Endodermal cell (in vitro differentiated cells): ENCODE data around the gene LRRK1. TPM values are rescaled to one million over a fixed set of nuclear protein-coding genes. Genes with fewer than 3 reads are reported as not detected.

Experiments used
- DNase-seq: peaks from one replicate; pipeline ENCODE4 v3.0.0-alpha.2; 2017
- H3K27ac ChIP-seq: 2 replicates; pipeline ENCODE4 v1.5.1; 2013; ENCODE audit warnings: mild to moderate bottlenecking, low read depth, low read length, moderate library complexity
- H3K27me3 ChIP-seq: 2 replicates; pipeline ENCODE4 v1.6.1; 2013; ENCODE audit warnings: mild to moderate bottlenecking, low read length, moderate library complexity; ENCODE audit not compliant: insufficient read depth, control insufficient read depth, poor library complexity, severe bottlenecking
- H3K36me3 ChIP-seq: 2 replicates; pipeline ENCODE4 v1.7.0; 2013; ENCODE audit warnings: mild to moderate bottlenecking, low read length, moderate library complexity; ENCODE audit not compliant: control insufficient read depth, insufficient read depth
- H3K4me1 ChIP-seq: one replicate; pipeline ENCODE4 v1.7.0; 2013; ENCODE audit warnings: low read length; ENCODE audit not compliant: control insufficient read depth, insufficient read depth
- H3K4me3 ChIP-seq: 2 replicates; pipeline ENCODE4 v1.5.1; 2013; ENCODE audit warnings: mild to moderate bottlenecking, low read length, moderate library complexity
- H3K9ac ChIP-seq: 2 replicates; pipeline ENCODE4 v1.6.1; 2013; ENCODE audit warnings: mild to moderate bottlenecking, low read length, moderate library complexity; ENCODE audit not compliant: poor library complexity, severe bottlenecking; ENCODE audit errors: extremely low read depth
- H3K9me3 ChIP-seq: 2 replicates; pipeline ENCODE4 v1.6.1; 2013; ENCODE audit warnings: mild to moderate bottlenecking, low read length, moderate library complexity; ENCODE audit not compliant: control insufficient read depth
- H3K27ac Mint-ChIP-seq: 2 replicates; pipeline ENCODE4 v1.8.0; 2020; ENCODE audit warnings: mixed read lengths
- H3K27me3 Mint-ChIP-seq: 2 replicates; pipeline ENCODE4 v1.8.0; 2021; ENCODE audit warnings: mild to moderate bottlenecking, mixed read lengths; ENCODE audit not compliant: insufficient read depth
- H3K36me3 Mint-ChIP-seq: 2 replicates; pipeline ENCODE4 v1.8.0; 2020; ENCODE audit warnings: low read depth, mixed read lengths
- H3K4me1 Mint-ChIP-seq: 2 replicates; pipeline ENCODE4 v1.8.0; 2020; ENCODE audit warnings: mixed read lengths
- H3K4me3 Mint-ChIP-seq: 2 replicates; pipeline ENCODE4 v1.8.0; 2020; ENCODE audit warnings: mild to moderate bottlenecking, moderate library complexity, mixed read lengths
- H3K9me3 Mint-ChIP-seq: 2 replicates; pipeline ENCODE4 v1.8.0; 2020; ENCODE audit warnings: mild to moderate bottlenecking, mixed read lengths
- CTCF ChIP-seq: fragments of 200-600 bp; sonication (generic); conservative IDR thresholded peaks from 2 replicates; pipeline ENCODE4 v1.5.0; 2021; ENCODE audit warnings: antibody characterized with exemption, mild to moderate bottlenecking
- WGBS, 2 experiments: methylation state at CpG; one replicate each; pipeline versions ENCODE4 v1.1.5 to v1.1.7; 2013; ENCODE audit warnings: missing lambda C conversion rate in 2 of 2, mixed read lengths in 1 of 2; ENCODE audit not compliant: insufficient coverage in 1 of 2, insufficient read length in 1 of 2; 5-methylcytosine and 5-hydroxymethylcytosine counted together
- total RNA-seq, 2 donors: library from RNA; stranded (reverse); fragmentation: NEBNext Ultra II Directional in 1 of 2; extraction: Animal tissue kit (Norgen Biotek cat#: 25700) in 1 of 2; gene quantifications; 2 replicates in 1 of 2; 3 replicates in 1 of 2; pipeline ENCODE4 v1.2.1, GENCODE V29; 2021

LRRK1 gene
- total RNA-seq, 2 donors from 2014 or later, result 2.7 to 5.1 TPM

- Histone ChIP-seq H3K9ac (no peak overlapping the region), H3K9me3 (no peaks in the 10 kb centered on the region), H3K4me3 (no peak overlapping the region), H3K36me3 (no peaks in the 10 kb centered on the region), H3K4me1 (no peaks in the 10 kb centered on the region), H3K27ac (no peak overlapping the region), H3K27me3 (no peaks in the 10 kb centered on the region)
- Mint-ChIP-seq H3K27ac (no peak overlapping the region), H3K36me3 (no peaks in the 10 kb centered on the region), H3K4me1 (no peaks in the 10 kb centered on the region), H3K9me3 (no peaks in the 10 kb centered on the region), H3K27me3 (peaks cover 6% of the 10 kb centered on the region), H3K4me3 (no peak overlapping the region)
- no peak for TF ChIP-seq CTCF
- DNase-seq, result no peak
- WGBS, 2 experiments, result 85 to 90% methylated on average over 5 to 6 of the region's 6 CpGs
These were observed 169.1 kb downstream of the LRRK1 start for GRCh38 chr15:101088271-101088670.

GRCh38 chr15:101088788-101089578 is 169.8 kb downstream of the LRRK1 start:
- Histone ChIP-seq H3K36me3 (no peaks in the 10 kb centered on the region), H3K27ac (no peak overlapping the region), H3K9me3 (no peaks in the 10 kb centered on the region), H3K9ac (no peak overlapping the region), H3K4me3 (no peak overlapping the region), H3K27me3 (no peaks in the 10 kb centered on the region), H3K4me1 (no peaks in the 10 kb centered on the region)
- Mint-ChIP-seq H3K4me3 (peak overlapping the region; percentile 45), H3K27me3 (peaks cover 7% of the 10 kb centered on the region), H3K36me3 (no peaks in the 10 kb centered on the region), H3K9me3 (no peaks in the 10 kb centered on the region), H3K27ac (no peak overlapping the region), H3K4me1 (no peaks in the 10 kb centered on the region)
- peak; percentile 99 for TF ChIP-seq CTCF
- WGBS, 2 experiments, result 33 to 45% methylated on average over 18 to 42 of the region's 42 CpGs
- peak; percentile 92 for DNase-seq

GRCh38 chr15:101089579-101090427 is 170.6 kb downstream of the LRRK1 start:
- H3K27me3 Mint-ChIP-seq, result peaks cover 8% of the 10 kb centered on the region
- no peaks in the 10 kb centered on the region for H3K4me1 Mint-ChIP-seq
- H3K4me3 Mint-ChIP-seq, result no peak overlapping the region
- no peaks in the 10 kb centered on the region for H3K36me3 Mint-ChIP-seq
- Histone ChIP-seq H3K9me3 (no peaks in the 10 kb centered on the region), H3K9ac (no peak overlapping the region), H3K27ac (no peak overlapping the region), H3K27me3 (no peaks in the 10 kb centered on the region), H3K36me3 (no peaks in the 10 kb centered on the region), H3K4me1 (no peaks in the 10 kb centered on the region), H3K4me3 (no peak overlapping the region)
- H3K9me3 Mint-ChIP-seq, result no peaks in the 10 kb centered on the region
- no peak overlapping the region for H3K27ac Mint-ChIP-seq
- no peak for DNase-seq
- no peak for TF ChIP-seq CTCF
- WGBS, 2 experiments, result 96 to 100% methylated on average over 2 to 9 of the region's 9 CpGs
